Gastroesophageal sphincter (tissue), 3 donors: ENCODE data around the gene CGRRF1.

ENCODE experiments used
- CTCF ChIP-seq, 4 experiments: fragments of 200-600 bp in 2 of 4; fragments of 450-650 bp in 2 of 4; sonication (generic) in 1 of 4; IDR thresholded peaks; one replicate each; pipeline ENCODE4 v1.5.1; 2017 to 2019; ENCODE audit warnings: antibody characterized with exemption in 4 of 4, mild to moderate bottlenecking in 2 of 4, moderate library complexity in 2 of 4
- EP300 ChIP-seq: sonication (generic); formaldehyde crosslinking; IDR thresholded peaks from one replicate; pipeline ENCODE4 v1.6.1; 2017; ENCODE audit warnings: antibody characterized with exemption, mild to moderate bottlenecking
- POLR2A ChIP-seq, 2 donors: fragments of 450-650 bp; IDR thresholded peaks; one replicate each; pipeline ENCODE4 v1.6.1; 2017; ENCODE audit warnings: antibody characterized with exemption in 2 of 2, mild to moderate bottlenecking in 2 of 2, moderate library complexity in 1 of 2
- POLR2AphosphoS5 ChIP-seq: sonication (generic); formaldehyde crosslinking; IDR thresholded peaks from one replicate; pipeline ENCODE4 v1.6.1; 2017; ENCODE audit warnings: antibody characterized with exemption

DNA sequence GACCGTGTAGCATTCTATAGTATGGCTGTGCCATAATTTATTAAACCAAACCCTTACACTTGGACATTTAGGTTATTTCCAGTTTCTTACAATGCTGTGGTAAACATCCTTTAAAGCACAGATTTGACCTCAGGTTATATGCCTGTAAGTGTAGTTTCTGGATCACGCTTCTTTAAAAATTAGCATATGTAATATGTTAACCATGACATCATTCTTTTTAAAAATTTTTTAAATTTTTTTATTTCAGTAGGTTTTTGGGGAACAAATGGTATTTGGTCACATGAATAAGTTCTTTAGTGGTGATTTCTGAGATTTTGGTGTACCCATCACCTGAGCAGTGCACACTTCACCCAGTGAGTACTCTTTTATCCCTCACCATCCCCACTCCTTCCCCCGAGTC, 75.5 kb downstream of the CGRRF1 start:
- TF ChIP-seq POLR2AphosphoS5 (no peak), CTCF (IDR thresholded peaks at IDR 0.05) (no peak), POLR2A (IDR thresholded peaks at IDR 0.05) (no peak), EP300 (no peak)
